Right atrium auricular region (tissue), 2 donors: Measurements from ENCODE around the gene MT1HL1. TPM values are rescaled to one million over a fixed set of nuclear protein-coding genes. Genes with fewer than 3 reads are reported as not detected.
A peak's percentile ranks its signal among the peaks of the same experiment; 100 is the strongest.

Experiments used
- DNase-seq: peaks from one replicate; pipeline ENCODE4 v3.0.0-alpha.2; 2019; ENCODE audit warnings: low spot score
- H3K27ac ChIP-seq, 2 donors: fragments of 200-600 bp; sonication (generic); 1 replicate in 1 of 2; 2 replicates in 1 of 2; pipeline ENCODE4 v1.5.1; 2016 to 2019
- H3K27me3 ChIP-seq, 2 donors: fragments of 200-600 bp; sonication (generic); one replicate each; pipeline versions ENCODE4 v1.5.1 to v1.6.0; 2017 to 2019
- H3K36me3 ChIP-seq: fragments of 200-600 bp; sonication (generic); one replicate; pipeline ENCODE4 v1.5.1; 2016
- H3K4me1 ChIP-seq, 2 donors: fragments of 200-600 bp; sonication (generic); one replicate each; pipeline versions ENCODE4 v1.5.1 to v1.6.0; 2017 to 2019
- H3K4me3 ChIP-seq, 2 donors: fragments of 200-600 bp; sonication (generic); 1 replicate in 1 of 2; 2 replicates in 1 of 2; pipeline ENCODE4 v1.5.1; 2017 to 2019; ENCODE audit warnings: mild to moderate bottlenecking in 1 of 2, moderate library complexity in 1 of 2
- H3K9me3 ChIP-seq, 2 donors: fragments of 200-600 bp; sonication (generic); one replicate each; pipeline ENCODE4 v1.5.1; 2019
- total RNA-seq, 2 donors: library from RNA; depleted of rRNA; stranded (reverse); fragments of >200 nt; gene quantifications; one replicate each; pipeline ENCODE4 v1.1.0, GENCODE V29; 2016
- TF ChIP-seq, protein P1 (sequence below), 2 donors: fragments of 200-600 bp; sonication (generic); IDR thresholded peaks; one replicate each; pipeline ENCODE4 v1.5.1; 2019; ENCODE audit warnings: antibody characterized with exemption in 2 of 2

MT1HL1 gene
- total RNA-seq, 2 donors from 2014 or later = not detected

GRCh38 chr1:237031480-237031879 is 27.2 kb upstream of the MT1HL1 start:
- Histone ChIP-seq H3K27ac (peak overlapping the region; percentile 51 to 60), H3K9me3 (no peaks in the 10 kb centered on the region), H3K4me1 (peaks cover 0 to 28% of the 10 kb centered on the region in 2 donors), H3K36me3 (no peaks in the 10 kb centered on the region), H3K4me3 (no peak overlapping the region), H3K27me3 (no peaks in the 10 kb centered on the region)
- TF ChIP-seq, protein P1, sequence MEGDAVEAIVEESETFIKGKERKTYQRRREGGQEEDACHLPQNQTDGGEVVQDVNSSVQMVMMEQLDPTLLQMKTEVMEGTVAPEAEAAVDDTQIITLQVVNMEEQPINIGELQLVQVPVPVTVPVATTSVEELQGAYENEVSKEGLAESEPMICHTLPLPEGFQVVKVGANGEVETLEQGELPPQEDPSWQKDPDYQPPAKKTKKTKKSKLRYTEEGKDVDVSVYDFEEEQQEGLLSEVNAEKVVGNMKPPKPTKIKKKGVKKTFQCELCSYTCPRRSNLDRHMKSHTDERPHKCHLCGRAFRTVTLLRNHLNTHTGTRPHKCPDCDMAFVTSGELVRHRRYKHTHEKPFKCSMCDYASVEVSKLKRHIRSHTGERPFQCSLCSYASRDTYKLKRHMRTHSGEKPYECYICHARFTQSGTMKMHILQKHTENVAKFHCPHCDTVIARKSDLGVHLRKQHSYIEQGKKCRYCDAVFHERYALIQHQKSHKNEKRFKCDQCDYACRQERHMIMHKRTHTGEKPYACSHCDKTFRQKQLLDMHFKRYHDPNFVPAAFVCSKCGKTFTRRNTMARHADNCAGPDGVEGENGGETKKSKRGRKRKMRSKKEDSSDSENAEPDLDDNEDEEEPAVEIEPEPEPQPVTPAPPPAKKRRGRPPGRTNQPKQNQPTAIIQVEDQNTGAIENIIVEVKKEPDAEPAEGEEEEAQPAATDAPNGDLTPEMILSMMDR (IDR thresholded peaks at IDR 0.05) = no peak
- no peak for DNase-seq

DNA sequence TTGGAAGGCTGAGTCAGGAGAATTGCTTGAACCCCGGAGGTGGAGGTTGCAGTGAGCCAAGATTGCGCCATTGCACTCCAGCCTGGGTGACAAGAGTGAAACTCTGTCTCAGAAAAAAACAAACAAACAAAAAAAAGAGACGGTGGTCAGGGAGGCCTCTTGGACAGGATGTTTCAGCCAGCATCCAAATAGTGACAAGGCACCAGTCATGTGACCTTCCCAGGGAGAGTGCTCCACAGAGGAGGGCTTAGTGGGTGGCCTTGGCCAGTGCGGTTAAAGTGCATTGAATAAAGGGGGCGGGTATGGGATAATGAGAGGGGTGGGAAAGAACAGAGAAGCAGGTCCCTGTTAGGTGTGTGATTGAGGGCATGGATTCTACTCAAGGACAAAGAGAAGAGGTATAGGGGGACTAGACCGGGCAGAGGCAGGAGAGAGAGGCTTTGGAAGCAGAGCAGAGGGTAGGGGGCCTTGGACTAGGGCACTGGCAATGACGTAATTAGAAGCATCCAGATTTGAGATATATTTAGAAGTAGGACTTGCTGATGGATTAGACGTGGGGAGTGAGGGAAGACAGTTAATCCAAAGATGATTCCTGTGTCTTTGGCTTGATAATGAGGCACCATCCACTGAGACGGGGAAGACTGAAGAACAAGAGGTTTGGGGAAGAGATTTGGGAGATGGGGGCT is 25.8 kb upstream of the MT1HL1 start:
- TF ChIP-seq, protein P1 (IDR thresholded peaks at IDR 0.05) = no peak
- H3K27me3 ChIP-seq = no peaks in the 10 kb centered on the region
- peaks cover 0 to 28% of the 10 kb centered on the region in 2 donors for H3K4me1 ChIP-seq
- no peaks in the 10 kb centered on the region for H3K36me3 ChIP-seq
- no peak overlapping the region for H3K27ac ChIP-seq
- no peak for DNase-seq
- H3K9me3 ChIP-seq = no peaks in the 10 kb centered on the region
- no peak overlapping the region for H3K4me3 ChIP-seq

DNA sequence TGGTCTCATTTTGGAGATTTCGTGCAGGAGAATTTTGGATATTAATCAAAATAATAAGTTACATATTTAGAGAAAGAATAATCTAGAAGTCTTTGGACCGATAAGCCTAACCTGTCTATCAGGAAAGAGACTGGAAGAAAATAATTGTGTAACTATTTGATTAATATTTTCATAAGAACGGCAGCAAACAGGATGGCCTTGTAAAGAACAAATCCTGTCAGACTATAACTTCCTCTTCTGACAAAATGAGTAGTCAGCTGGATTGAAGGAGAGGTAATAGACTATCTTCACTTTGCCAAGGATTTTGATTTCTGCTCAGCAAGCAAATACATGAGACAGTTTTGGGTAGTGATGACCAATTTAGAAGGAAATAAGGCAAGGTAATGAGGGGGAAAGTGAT is 25.0 kb upstream of the MT1HL1 start:
- H3K9me3 ChIP-seq = no peaks in the 10 kb centered on the region
- H3K27ac ChIP-seq = no peak overlapping the region
- no peaks in the 10 kb centered on the region for H3K36me3 ChIP-seq
- no peak overlapping the region for H3K4me3 ChIP-seq
- H3K4me1 ChIP-seq = peaks cover 0 to 28% of the 10 kb centered on the region in 2 donors
- DNase-seq = no peak
- TF ChIP-seq, protein P1 (IDR thresholded peaks at IDR 0.05) = no peak
- no peaks in the 10 kb centered on the region for H3K27me3 ChIP-seq

DNA sequence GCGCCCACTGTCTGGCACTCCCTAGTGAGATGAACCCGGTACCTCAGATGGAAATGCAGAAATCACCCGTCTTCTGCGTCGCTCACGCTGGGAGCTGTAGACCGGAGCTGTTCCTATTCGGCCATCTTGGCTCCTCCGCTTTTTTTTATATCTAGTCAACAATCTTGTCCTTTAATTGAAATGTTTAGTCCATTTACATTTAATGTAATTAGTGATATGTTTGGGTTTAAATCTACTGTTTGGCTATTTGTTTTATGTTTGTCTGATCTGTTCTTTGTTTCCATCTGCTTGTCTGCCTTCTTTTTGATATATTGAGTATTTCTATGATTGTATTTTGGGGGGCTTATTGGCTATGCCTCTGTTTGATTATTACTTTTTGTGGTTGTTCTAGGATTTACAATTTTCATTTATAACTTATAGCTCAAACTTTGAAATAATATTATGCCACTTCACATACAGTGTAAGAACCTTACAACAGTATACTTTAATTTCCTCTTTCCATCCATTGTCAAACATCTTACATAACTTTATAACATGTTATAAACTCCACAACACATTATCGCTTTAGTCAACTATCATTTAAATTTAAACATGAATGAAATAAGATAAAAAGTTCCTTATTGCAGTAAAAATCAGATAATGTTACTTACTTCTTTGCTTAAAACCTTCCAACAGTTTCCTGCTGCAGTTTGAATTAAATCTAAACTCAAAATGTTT is 21.3 kb upstream of the MT1HL1 start:
- TF ChIP-seq, protein P1 (IDR thresholded peaks at IDR 0.05) = no peak
- Histone ChIP-seq H3K36me3 (no peaks in the 10 kb centered on the region), H3K27me3 (no peaks in the 10 kb centered on the region), H3K27ac (no peak overlapping the region), H3K4me1 (peaks cover 0 to 5% of the 10 kb centered on the region in 2 donors), H3K4me3 (no peak overlapping the region), H3K9me3 (no peaks in the 10 kb centered on the region)
- DNase-seq = no peak

GRCh38 chr1:237018896-237019295 is 14.7 kb upstream of the MT1HL1 start:
- H3K36me3 ChIP-seq = no peaks in the 10 kb centered on the region
- TF ChIP-seq, protein P1 (IDR thresholded peaks at IDR 0.05) = no peak
- no peaks in the 10 kb centered on the region for H3K9me3 ChIP-seq
- H3K4me3 ChIP-seq = no peak overlapping the region
- DNase-seq = no peak
- H3K27me3 ChIP-seq = no peaks in the 10 kb centered on the region
- no peaks in the 10 kb centered on the region for H3K4me1 ChIP-seq
- H3K27ac ChIP-seq = no peak overlapping the region
